GM20000 (cell line): Measurements from ENCODE around the gene CHD5.
A peak's percentile ranks its signal among the peaks of the same experiment; 100 is the strongest.

Experiments used
- DNase-seq: peaks from one replicate; pipeline ENCODE4 v3.0.0; 2012; ENCODE audit warnings: low spot score
- TF ChIP-seq, protein P1 (sequence below): IDR thresholded peaks from 2 replicates; pipeline ENCODE4 v1.5.1; 2012; ENCODE audit warnings: mild to moderate bottlenecking, control low read depth; ENCODE audit errors: extremely low read depth, missing control alignments

The CHD5 gene

DNA sequence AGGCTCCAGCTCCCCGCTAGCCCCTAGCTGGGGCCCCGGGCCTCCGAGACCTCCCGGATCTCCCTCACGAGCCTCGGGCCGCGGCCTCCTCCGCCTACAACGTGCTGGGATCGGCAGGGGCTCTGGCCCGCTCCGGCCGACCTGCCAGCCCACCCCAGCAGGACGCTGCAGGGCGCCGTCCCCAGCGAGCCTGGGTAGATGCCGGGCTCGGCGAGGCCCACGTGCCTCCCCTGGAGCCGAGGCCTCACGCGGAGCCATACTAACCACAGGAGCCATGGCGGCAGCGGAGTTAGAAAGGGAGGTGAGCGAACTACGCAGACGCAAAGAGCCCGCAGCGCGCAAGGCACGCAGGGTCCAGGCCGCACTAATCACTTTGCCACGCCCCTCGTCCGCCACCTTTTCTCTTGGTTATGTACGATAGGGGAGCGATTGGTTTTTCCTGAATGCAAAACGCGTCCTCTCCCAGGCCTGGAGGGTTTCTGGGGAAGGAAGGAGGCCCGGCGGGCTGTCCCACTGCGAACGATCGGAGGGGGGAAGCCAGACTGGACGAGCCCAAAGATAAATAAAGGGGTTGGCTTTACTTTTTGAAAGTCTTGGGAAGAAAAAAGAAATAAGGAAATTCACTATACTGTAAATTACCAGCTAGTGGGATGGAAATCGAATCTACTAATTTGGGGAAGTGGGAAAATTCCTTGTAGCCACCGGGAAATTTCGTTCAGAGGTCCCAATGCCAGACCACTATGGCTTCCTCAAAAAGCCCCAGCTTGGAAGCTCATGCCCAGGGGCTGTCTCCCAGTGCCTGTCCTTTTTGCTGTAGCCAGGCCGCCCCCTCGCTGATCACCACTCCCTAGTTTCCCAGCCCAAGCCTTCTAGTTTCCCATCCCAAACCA, 19.4 kb upstream of the CHD5 start, which contains the start of gene RPL22:
TSS of gene RPL22 (minus strand) at position 298 of the 890 bp plus-strand sequence. CDS start at position 276, 22 bp downstream.
- peak; percentile 92 for DNase-seq
- TF ChIP-seq, protein P1, sequence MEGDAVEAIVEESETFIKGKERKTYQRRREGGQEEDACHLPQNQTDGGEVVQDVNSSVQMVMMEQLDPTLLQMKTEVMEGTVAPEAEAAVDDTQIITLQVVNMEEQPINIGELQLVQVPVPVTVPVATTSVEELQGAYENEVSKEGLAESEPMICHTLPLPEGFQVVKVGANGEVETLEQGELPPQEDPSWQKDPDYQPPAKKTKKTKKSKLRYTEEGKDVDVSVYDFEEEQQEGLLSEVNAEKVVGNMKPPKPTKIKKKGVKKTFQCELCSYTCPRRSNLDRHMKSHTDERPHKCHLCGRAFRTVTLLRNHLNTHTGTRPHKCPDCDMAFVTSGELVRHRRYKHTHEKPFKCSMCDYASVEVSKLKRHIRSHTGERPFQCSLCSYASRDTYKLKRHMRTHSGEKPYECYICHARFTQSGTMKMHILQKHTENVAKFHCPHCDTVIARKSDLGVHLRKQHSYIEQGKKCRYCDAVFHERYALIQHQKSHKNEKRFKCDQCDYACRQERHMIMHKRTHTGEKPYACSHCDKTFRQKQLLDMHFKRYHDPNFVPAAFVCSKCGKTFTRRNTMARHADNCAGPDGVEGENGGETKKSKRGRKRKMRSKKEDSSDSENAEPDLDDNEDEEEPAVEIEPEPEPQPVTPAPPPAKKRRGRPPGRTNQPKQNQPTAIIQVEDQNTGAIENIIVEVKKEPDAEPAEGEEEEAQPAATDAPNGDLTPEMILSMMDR, result no peak

DNA sequence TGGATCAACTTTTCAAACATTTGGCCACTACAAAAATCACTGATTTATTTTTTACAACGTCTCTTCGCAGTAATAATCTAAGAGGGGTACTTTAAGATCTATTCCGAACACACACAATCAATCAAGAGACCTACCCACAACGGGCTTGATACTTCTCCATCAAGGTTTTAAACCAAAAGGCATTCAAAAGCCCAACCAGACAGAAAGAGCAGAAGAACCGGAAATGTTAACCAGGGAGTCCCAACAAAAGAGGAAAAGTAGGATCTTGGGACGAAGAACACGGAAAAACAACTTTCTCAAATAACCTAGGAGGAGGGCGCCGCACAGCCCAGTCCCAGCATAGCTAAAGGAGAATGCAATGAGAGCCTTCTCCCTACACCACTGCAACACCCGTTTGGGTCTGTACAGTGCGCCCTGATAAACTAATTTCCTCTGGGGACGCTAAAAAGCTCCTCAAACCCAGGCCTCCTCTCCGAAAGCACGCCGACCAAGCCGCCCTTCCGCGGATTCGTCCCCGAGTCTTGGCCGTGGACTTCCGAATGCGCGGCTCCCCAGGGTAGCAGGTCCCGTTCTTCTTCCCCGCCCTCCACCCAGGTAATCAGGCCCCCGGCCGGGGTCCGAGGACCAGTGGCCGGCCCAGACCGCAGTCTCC, 18.7 kb upstream of the CHD5 start:
- TF ChIP-seq, protein P1, result no peak
- no peak for DNase-seq

DNA sequence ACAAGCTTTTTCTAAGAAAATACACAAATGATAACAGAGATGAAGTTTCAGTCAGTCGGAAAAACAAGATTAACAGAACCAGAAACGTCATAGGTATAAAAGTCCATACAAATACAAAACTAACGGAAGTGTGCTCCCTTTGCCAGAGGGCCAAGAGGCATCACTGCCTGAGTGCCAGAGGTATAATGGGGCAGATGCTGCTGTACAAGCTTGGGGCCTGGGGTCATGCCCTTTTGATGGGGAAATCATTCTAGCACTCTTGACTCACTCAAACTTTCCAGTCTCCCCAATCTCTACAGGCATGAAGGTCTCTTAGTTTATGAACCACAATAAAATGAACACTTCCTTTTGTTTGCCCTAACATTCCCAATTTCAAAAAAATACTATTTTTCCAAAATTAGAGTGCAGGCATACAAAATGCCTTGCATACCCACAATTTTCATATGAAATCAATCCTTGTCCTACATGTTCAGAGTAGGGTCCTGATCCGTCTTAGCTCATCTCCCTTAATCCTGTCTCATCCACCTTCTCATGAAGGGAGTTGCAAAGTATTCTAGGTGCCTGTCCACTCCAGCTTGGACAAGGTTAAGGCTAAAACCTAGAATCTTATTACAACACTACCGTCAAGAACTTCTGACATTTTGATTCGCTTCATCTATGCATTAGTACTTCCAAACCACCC, 17.8 kb upstream of the CHD5 start:
- no peak for DNase-seq
- TF ChIP-seq, protein P1, result no peak

DNA sequence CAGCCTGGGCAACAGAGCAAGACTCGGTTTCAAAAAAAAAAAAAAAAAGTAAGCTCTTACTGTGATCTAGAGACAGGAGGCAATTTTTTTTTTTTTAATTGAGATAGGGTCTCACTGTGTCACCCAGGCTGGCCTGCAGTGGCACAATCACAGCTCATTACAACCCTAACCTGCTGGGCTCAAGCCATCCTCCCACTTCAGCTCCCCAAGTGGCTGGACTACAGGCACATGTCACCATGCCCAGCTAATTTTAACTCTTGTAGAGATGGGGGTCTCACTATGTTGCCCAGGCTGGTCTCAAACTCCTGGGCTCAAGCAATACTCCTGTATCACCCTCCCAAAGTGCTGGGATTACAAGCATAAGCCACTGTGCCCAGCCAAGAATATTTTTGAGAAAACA, 11.8 kb upstream of the CHD5 start:
- TF ChIP-seq, protein P1, result no peak
- DNase-seq, result no peak

DNA sequence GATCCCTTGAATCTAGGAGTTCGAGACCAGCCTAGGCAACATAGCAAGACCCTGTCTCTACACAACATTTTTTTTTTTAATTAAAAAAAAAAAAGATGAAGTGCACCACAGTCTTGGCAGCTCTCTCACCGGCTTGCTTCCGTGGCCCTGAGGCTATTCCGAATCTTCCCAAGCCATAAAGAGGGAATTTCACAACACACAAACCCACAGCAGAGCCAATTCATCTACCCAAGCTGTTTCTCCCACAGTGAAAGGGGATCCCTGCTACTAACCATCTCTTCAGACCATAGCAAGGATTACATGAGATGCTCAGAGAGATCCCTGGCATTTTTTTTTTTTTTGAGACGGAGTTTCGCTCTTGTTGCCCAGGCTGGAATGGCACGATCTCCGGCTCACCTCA, 8.3 kb upstream of the CHD5 start:
- TF ChIP-seq, protein P1, result no peak
- DNase-seq, result no peak

DNA sequence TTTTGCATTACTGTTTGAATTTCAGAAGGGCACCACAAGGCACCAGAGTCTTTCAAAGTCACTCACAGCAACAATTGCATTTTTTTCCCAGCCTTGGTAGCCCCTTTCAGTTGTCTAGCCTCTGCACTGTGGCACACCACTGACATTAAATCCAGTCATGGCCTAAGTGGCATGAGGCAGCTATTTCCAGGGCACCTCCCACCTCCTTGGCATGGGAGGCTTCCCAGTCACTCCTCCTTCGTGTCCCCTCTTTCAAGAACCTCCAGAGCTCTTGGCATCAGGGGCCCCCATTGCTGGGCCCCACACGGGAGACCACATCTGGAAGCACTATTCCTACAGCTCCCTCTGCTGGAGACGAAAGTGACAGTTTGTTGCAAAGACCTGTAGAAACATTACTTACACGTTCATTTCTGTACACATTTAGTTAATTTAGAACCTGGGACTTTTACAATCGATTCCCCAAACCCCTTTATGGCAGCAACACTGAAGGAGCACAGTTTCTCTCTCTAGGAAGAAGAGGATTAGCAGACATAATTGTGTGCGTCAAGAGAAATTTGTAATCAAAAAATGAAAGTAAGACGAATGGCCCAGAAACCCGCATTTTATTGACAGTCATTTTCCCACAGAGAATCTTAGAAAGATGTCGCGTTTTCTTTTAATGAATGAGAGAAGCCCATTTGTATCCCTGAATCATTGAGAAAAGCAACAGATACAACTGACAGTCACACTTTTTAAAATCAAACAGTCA, 5.7 kb upstream of the CHD5 start:
- TF ChIP-seq, protein P1, result peak; percentile 47

More for the DNA sequence above, 5.7 kb upstream of the CHD5 start:
- peak; percentile 35 for DNase-seq
